GM13976 (cell line): ENCODE data around the gene CDH3.
A peak's percentile ranks its signal among the peaks of the same experiment; 100 is the strongest.

ENCODE experiments used
- DNase-seq: peaks from one replicate; pipeline ENCODE4 v3.0.0; 2012; ENCODE audit warnings: low spot score
- in situ Hi-C: fragments of 300-500 bp; cut with MboI; formaldehyde crosslinking; loops from one replicate; pipeline ENCODE4 v1.12.0; 2022; ENCODE audit warnings: low sequenced_read_pairs, mixed read lengths, inconsistent platforms; ENCODE audit not compliant: unreplicated experiment
- TF ChIP-seq, protein P1 (sequence below): IDR thresholded peaks from 2 replicates; pipeline ENCODE4 v1.5.1; 2012; ENCODE audit warnings: borderline replicate concordance, mild to moderate bottlenecking; ENCODE audit not compliant: insufficient read depth; ENCODE audit errors: extremely low read depth, missing control alignments, control extremely low read depth

CDH3 gene

DNA sequence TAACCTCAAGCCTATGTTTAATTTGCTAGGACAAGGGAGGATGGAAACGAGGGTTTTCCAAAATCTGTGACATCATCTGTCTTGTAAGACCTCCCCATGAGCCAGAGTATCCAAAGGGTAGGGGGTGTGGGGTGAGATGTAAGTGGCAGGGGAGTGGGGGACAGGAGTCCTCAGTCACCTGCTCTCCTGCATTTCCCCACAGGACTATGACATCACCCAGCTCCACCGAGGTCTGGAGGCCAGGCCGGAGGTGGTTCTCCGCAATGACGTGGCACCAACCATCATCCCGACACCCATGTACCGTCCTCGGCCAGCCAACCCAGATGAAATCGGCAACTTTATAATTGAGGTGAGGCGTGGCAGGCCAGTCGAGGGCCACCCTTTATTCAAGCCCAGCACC lies 50.5 kb downstream of the CDH3 start:
- DNase-seq, result no peak
- TF ChIP-seq, protein P1, sequence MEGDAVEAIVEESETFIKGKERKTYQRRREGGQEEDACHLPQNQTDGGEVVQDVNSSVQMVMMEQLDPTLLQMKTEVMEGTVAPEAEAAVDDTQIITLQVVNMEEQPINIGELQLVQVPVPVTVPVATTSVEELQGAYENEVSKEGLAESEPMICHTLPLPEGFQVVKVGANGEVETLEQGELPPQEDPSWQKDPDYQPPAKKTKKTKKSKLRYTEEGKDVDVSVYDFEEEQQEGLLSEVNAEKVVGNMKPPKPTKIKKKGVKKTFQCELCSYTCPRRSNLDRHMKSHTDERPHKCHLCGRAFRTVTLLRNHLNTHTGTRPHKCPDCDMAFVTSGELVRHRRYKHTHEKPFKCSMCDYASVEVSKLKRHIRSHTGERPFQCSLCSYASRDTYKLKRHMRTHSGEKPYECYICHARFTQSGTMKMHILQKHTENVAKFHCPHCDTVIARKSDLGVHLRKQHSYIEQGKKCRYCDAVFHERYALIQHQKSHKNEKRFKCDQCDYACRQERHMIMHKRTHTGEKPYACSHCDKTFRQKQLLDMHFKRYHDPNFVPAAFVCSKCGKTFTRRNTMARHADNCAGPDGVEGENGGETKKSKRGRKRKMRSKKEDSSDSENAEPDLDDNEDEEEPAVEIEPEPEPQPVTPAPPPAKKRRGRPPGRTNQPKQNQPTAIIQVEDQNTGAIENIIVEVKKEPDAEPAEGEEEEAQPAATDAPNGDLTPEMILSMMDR, result no peak
- in situ Hi-C loops, result no loop called here

DNA sequence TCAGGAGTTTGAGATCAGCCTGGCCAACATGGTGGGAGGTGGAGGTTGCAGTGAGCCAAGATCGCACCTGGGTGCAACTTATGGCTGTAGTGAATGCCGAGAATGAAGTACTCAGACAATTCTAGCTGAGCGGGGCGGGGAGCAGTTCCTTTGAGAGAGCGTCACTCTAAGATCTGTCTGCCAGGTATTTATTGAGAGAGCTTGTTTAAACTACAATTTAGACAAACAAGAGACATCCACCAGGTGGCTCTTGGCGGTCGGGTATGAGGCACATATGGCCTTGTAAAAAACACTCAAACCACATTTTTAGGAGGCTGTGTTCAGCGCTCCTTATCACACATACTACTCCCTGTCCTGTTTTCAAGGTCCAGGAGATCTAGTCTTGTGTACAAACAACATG lies 51.4 kb downstream of the CDH3 start:
- TF ChIP-seq, protein P1, result no peak
- in situ Hi-C loops, result no loop called here
- no peak for DNase-seq

DNA sequence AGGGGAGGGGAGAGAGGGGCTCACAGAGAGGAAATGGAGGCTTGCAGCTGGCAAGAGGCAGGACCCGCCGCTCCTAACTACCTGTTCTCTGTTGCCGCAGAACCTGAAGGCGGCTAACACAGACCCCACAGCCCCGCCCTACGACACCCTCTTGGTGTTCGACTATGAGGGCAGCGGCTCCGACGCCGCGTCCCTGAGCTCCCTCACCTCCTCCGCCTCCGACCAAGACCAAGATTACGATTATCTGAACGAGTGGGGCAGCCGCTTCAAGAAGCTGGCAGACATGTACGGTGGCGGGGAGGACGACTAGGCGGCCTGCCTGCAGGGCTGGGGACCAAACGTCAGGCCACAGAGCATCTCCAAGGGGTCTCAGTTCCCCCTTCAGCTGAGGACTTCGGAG lies 53.0 kb downstream of the CDH3 start:
- in situ Hi-C loops, result no loop called here
- DNase-seq, result no peak
- TF ChIP-seq, protein P1, result no peak

DNA sequence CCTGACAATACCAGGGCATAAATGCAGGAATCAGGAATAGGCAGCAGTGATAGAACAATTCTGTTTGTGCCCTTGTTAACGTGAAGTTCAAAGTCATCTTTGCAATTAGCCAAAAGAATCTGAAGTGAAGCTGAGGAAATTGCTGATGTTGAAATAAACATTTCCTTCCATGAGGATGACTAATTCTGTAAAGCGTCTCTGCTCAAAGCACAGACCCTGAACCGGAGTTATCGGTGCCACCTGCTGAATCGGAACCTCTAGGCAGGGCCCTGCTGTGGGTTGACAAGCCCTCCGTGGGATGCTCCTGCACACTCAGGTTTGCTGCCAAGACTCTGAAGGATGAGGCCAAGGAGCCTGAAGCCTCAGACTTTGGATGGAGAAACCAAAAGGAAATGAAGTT lies 55.0 kb downstream of the CDH3 start:
- TF ChIP-seq, protein P1, result no peak
- in situ Hi-C loops, result loop anchor here (10.0 kb wide), 2 partner anchors 105 to 415 kb away; no protein-coding TSS in a partner anchor
- no peak for DNase-seq

DNA sequence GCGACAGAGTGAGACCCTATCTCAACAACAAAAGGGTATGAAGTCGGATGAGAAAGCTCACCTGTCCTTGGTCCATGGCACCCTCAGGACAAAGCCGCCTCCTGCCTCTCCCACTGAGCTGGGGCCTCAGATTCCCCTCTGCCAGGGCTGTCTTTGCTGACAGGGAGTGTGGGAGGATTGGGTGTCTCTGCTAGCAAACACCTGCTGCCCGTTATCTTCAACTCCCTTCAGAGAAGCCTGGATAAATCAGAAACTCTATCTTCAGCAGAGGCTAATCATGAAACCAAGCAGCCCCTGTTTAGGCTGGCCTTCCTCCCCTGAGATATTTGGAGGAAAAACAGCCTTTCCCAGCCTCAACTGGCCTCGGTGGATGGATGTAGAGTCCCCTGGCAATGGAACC lies 55.7 kb downstream of the CDH3 start:
- in situ Hi-C loops, result loop anchor here (10.0 kb wide), 2 partner anchors 104 to 414 kb away; no protein-coding TSS in a partner anchor
- DNase-seq, result no peak
- TF ChIP-seq, protein P1, result no peak

DNA sequence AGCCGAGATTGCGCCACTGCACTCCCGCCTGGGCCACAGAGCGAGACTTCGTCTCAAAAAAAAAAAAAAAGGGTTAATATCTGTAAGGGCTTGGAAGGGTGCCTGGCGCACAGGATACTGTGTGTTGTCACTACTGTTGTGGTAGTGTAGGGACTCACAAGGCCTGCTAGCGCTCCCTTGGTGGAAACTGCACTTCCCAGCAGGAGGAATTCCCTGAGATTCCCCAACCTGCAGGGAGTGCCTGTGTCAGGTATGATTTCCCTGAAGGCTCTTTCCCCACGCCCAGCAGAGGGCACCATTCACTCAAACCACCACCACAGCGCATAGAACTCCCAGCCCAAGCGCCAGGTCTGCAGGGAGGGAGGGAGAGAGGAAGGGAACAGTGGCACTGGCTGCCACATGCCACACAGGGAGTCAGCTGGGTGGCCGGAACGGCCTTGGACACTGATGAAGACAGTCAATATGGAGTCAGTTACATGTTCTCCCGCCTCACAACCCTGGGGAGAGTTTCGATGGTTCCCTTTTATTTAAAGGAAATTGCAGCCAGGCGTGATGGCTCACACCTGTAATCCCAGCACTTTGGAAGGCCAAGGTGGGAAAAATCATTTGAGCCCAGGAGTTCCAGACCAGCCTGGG lies 59.2 kb downstream of the CDH3 start:
- in situ Hi-C loops, result loop anchor here (10.0 kb wide), 2 partner anchors 100 to 410 kb away; no protein-coding TSS in a partner anchor
- peak; percentile 84 for DNase-seq
- TF ChIP-seq, protein P1, result peak; percentile 86
